HG02870 (cell line): ENCODE measurements around the gene P2RY6.
A peak's percentile ranks its signal among the peaks of the same experiment; 100 is the strongest.

Source experiments
- ATAC-seq: cut with Tn5 transposase; IDR thresholded peaks from one replicate; pipeline ENCODE4 v1.9.1; 2021; ENCODE audit warnings: mild to moderate bottlenecking, moderate library complexity; ENCODE audit not compliant: unreplicated experiment

The P2RY6 gene

GRCh38 chr11:73275381-73275750 lies 3.2 kb downstream of the P2RY6 start:
- ATAC-seq, result no peak

- ATAC-seq, result no peak
Observed at GRCh38 chr11:73277467-73277866, 5.3 kb downstream of the P2RY6 start.

GRCh38 chr11:73280626-73281025 lies 8.5 kb downstream of the P2RY6 start:
- no peak for ATAC-seq

GRCh38 chr11:73281201-73281741 lies 9.1 kb downstream of the P2RY6 start:
- ATAC-seq, result no peak

- no peak for ATAC-seq
Observed at GRCh38 chr11:73281796-73282660, 9.9 kb downstream of the P2RY6 start.

- ATAC-seq, result no peak
Observed at GRCh38 chr11:73283276-73284000, 11.3 kb downstream of the P2RY6 start.

- no peak for ATAC-seq
Observed at GRCh38 chr11:73284106-73284505, 12.0 kb downstream of the P2RY6 start.

- no peak for ATAC-seq
Observed at GRCh38 chr11:73285721-73286120, 13.6 kb downstream of the P2RY6 start.

- no peak for ATAC-seq
Observed at GRCh38 chr11:73286240-73286810, 14.2 kb downstream of the P2RY6 start.

- ATAC-seq, result no peak
Observed at GRCh38 chr11:73287400-73288101, 15.4 kb downstream of the P2RY6 start.

GRCh38 chr11:73288192-73288872 lies 16.2 kb downstream of the P2RY6 start:
- ATAC-seq, result no peak

- ATAC-seq, result peak; percentile 55
Observed at GRCh38 chr11:73288873-73289707, 17.0 kb downstream of the P2RY6 start.

- ATAC-seq, result no peak
Observed at GRCh38 chr11:73290536-73290935, 18.4 kb downstream of the P2RY6 start.

- no peak for ATAC-seq
Observed at GRCh38 chr11:73291196-73291595, 19.1 kb downstream of the P2RY6 start.

GRCh38 chr11:73291781-73292524 lies 19.8 kb downstream of the P2RY6 start:
- no peak for ATAC-seq

- ATAC-seq, result no peak
Observed at GRCh38 chr11:73292525-73292894, 20.4 kb downstream of the P2RY6 start.

- no peak for ATAC-seq
Observed at GRCh38 chr11:73293356-73293936, 21.3 kb downstream of the P2RY6 start.

- no peak for ATAC-seq
Observed at GRCh38 chr11:73294604-73295003, 22.5 kb downstream of the P2RY6 start.
